Measurements from ENCODE around the gene SEC24D. TPM values are rescaled to one million over a fixed set of nuclear protein-coding genes. Genes with fewer than 3 reads are reported as not detected.

SEC24D gene
- total and polyA plus RNA-seq, 5 experiments from 2014 or later = 7.2 to 19.8 (median 9.8) TPM

- H3K36me3 Mint-ChIP-seq = peaks cover 13 to 46% (median 26%) of the 10 kb centered on the region in 3 donors
- POLR2A ChIA-PET = no interaction called here
- no peaks in the 10 kb centered on the region for H3K27me3 Mint-ChIP-seq
- H3K4me1 Mint-ChIP-seq = no peaks in the 10 kb centered on the region
- ATAC-seq = no peak
- no peaks in the 10 kb centered on the region for H3K9me3 Mint-ChIP-seq
- no peak for DNase-seq
- H3K4me3 Mint-ChIP-seq = no peak overlapping the region
- H3K27ac Mint-ChIP-seq = no peak overlapping the region
Observed at GRCh38 chr4:118752551-118752950, 83.4 kb downstream of the SEC24D start.

- peaks cover 13 to 38% (median 23%) of the 10 kb centered on the region in 3 donors for H3K36me3 Mint-ChIP-seq
- no peaks in the 10 kb centered on the region for H3K4me1 Mint-ChIP-seq
- no peaks in the 10 kb centered on the region for H3K27me3 Mint-ChIP-seq
- no peaks in the 10 kb centered on the region for H3K9me3 Mint-ChIP-seq
- POLR2A ChIA-PET = no interaction called here
- ATAC-seq = no peak
- no peak overlapping the region for H3K4me3 Mint-ChIP-seq
- no peak for DNase-seq
- H3K27ac Mint-ChIP-seq = no peak overlapping the region
Observed at GRCh38 chr4:118751629-118752323, 84.2 kb downstream of the SEC24D start.

GRCh38 chr4:118749347-118749988 lies 86.5 kb downstream of the SEC24D start:
- Mint-ChIP-seq H3K27me3 (no peaks in the 10 kb centered on the region), H3K36me3 (peaks cover 13 to 37% (median 25%) of the 10 kb centered on the region in 3 donors), H3K27ac (no peak overlapping the region), H3K9me3 (no peaks in the 10 kb centered on the region), H3K4me1 (peaks cover 0 to 2% (median 0%) of the 10 kb centered on the region in 4 donors), H3K4me3 (no peak overlapping the region)
- no peak for DNase-seq
- POLR2A ChIA-PET = no interaction called here
- no peak for ATAC-seq

GRCh38 chr4:118746251-118746919 lies 89.5 kb downstream of the SEC24D start:
- no peak for DNase-seq
- Mint-ChIP-seq H3K9me3 (no peaks in the 10 kb centered on the region), H3K4me1 (peaks cover 0 to 2% (median 0%) of the 10 kb centered on the region in 4 donors), H3K27me3 (no peaks in the 10 kb centered on the region), H3K27ac (no peak overlapping the region), H3K4me3 (no peak overlapping the region), H3K36me3 (peaks cover under 1 to 41% (median 20%) of the 10 kb centered on the region in 3 donors)
- no peak for ATAC-seq
- POLR2A ChIA-PET = no interaction called here

- Mint-ChIP-seq H3K36me3 (peaks cover 0 to 39% (median 16%) of the 10 kb centered on the region in 3 donors), H3K4me1 (peaks cover 0 to 2% (median 0%) of the 10 kb centered on the region in 4 donors), H3K9me3 (no peaks in the 10 kb centered on the region), H3K27ac (no peak overlapping the region), H3K4me3 (no peak overlapping the region), H3K27me3 (no peaks in the 10 kb centered on the region)
- no peak for DNase-seq
- POLR2A ChIA-PET = no interaction called here
- ATAC-seq = no peak
Observed at GRCh38 chr4:118745357-118745756, 90.6 kb downstream of the SEC24D start.

GRCh38 chr4:118743867-118744266 lies 92.1 kb downstream of the SEC24D start:
- Mint-ChIP-seq H3K27me3 (no peaks in the 10 kb centered on the region), H3K4me1 (peaks cover 0 to 2% (median 0%) of the 10 kb centered on the region in 4 donors), H3K9me3 (no peaks in the 10 kb centered on the region), H3K36me3 (peaks cover 0 to 52% (median 17%) of the 10 kb centered on the region in 3 donors), H3K4me3 (no peak overlapping the region), H3K27ac (no peak overlapping the region)
- POLR2A ChIA-PET = no interaction called here
- ATAC-seq (no peak), DNase-seq (no peak)

GRCh38 chr4:118742050-118742449 lies 93.9 kb downstream of the SEC24D start:
- no peak overlapping the region for H3K4me3 Mint-ChIP-seq
- peaks cover 0 to 2% (median 0%) of the 10 kb centered on the region in 4 donors for H3K4me1 Mint-ChIP-seq
- H3K27ac Mint-ChIP-seq = no peak overlapping the region
- DNase-seq (no peak), ATAC-seq (no peak)
- H3K36me3 Mint-ChIP-seq = peaks cover 0 to 66% (median 22%) of the 10 kb centered on the region in 3 donors
- H3K27me3 Mint-ChIP-seq = no peaks in the 10 kb centered on the region
- no peaks in the 10 kb centered on the region for H3K9me3 Mint-ChIP-seq
- POLR2A ChIA-PET = no interaction called here

- H3K4me3 Mint-ChIP-seq = no peak overlapping the region
- no peaks in the 10 kb centered on the region for H3K27me3 Mint-ChIP-seq
- ATAC-seq (no peak), DNase-seq (no peak)
- POLR2A ChIA-PET = no interaction called here
- H3K36me3 Mint-ChIP-seq = peaks cover 0 to 71% (median 27%) of the 10 kb centered on the region in 3 donors
- no peaks in the 10 kb centered on the region for H3K9me3 Mint-ChIP-seq
- no peak overlapping the region for H3K27ac Mint-ChIP-seq
- H3K4me1 Mint-ChIP-seq = peaks cover 0 to 2% (median 0%) of the 10 kb centered on the region in 4 donors
Observed at GRCh38 chr4:118741301-118741855, 94.5 kb downstream of the SEC24D start.

- POLR2A ChIA-PET = no interaction called here
Observed at GRCh38 chr4:118740869-118741268, 95.1 kb downstream of the SEC24D start.

GRCh38 chr4:118739022-118739713 lies 96.8 kb downstream of the SEC24D start:
- Mint-ChIP-seq H3K36me3 (peaks cover 0 to 65% (median 21%) of the 10 kb centered on the region in 3 donors), H3K9me3 (no peaks in the 10 kb centered on the region), H3K4me1 (no peaks in the 10 kb centered on the region), H3K27me3 (no peaks in the 10 kb centered on the region), H3K27ac (no peak overlapping the region), H3K4me3 (no peak overlapping the region)
- POLR2A ChIA-PET = no interaction called here
- DNase-seq = no peak
- ATAC-seq = no peak

More at GRCh38 chr4:118740869-118741268, 95.1 kb downstream of the SEC24D start:
- DNase-seq = peak in 3 of 10 donors; percentile 4 to 9 (median 4)
- H3K27me3 Mint-ChIP-seq = no peaks in the 10 kb centered on the region
- no peaks in the 10 kb centered on the region for H3K9me3 Mint-ChIP-seq
- H3K4me3 Mint-ChIP-seq = no peak overlapping the region
- no peak overlapping the region for H3K27ac Mint-ChIP-seq
- peaks cover 0 to 2% (median 0%) of the 10 kb centered on the region in 4 donors for H3K4me1 Mint-ChIP-seq
- peaks cover 0 to 74% (median 27%) of the 10 kb centered on the region in 3 donors for H3K36me3 Mint-ChIP-seq
- no peak for ATAC-seq

GRCh38 chr4:118738090-118738489 lies 97.8 kb downstream of the SEC24D start:
- peaks cover 0 to 59% (median 15%) of the 10 kb centered on the region in 3 donors for H3K36me3 Mint-ChIP-seq
- POLR2A ChIA-PET = no interaction called here
- H3K27me3 Mint-ChIP-seq = no peaks in the 10 kb centered on the region
- H3K27ac Mint-ChIP-seq = no peak overlapping the region
- ATAC-seq = no peak
- H3K9me3 Mint-ChIP-seq = no peaks in the 10 kb centered on the region
- no peak overlapping the region for H3K4me3 Mint-ChIP-seq
- no peak for DNase-seq
- no peaks in the 10 kb centered on the region for H3K4me1 Mint-ChIP-seq

GRCh38 chr4:118736900-118737299 lies 99.0 kb downstream of the SEC24D start:
- no peak overlapping the region for H3K27ac Mint-ChIP-seq
- no peak overlapping the region for H3K4me3 Mint-ChIP-seq
- POLR2A ChIA-PET = no interaction called here
- DNase-seq = no peak
- ATAC-seq = no peak
- no peaks in the 10 kb centered on the region for H3K9me3 Mint-ChIP-seq
- H3K36me3 Mint-ChIP-seq = peaks cover 0 to 61% (median 15%) of the 10 kb centered on the region in 3 donors
- H3K27me3 Mint-ChIP-seq = no peaks in the 10 kb centered on the region
- H3K4me1 Mint-ChIP-seq = no peaks in the 10 kb centered on the region
